Spleen (tissue), 7 donors: ENCODE measurements around the gene ELAVL3.

Experiments
- CTCF ChIP-seq, 11 experiments: fragments of 200-600 bp in 7 of 11; fragments of 450-650 bp in 4 of 11; sonication (generic) in 4 of 11; IDR thresholded peaks in 8 of 11; conservative IDR thresholded peaks in 3 of 11; 1 replicate in 7 of 11; 2 replicates in 4 of 11; pipeline versions ENCODE4 v1.4.0 to v1.8.0; 2016 to 2021; ENCODE audit warnings: antibody characterized with exemption in 11 of 11, inconsistent platforms in 4 of 11, mild to moderate bottlenecking in 1 of 11
- POLR2A ChIP-seq, 3 donors: fragments of 450-650 bp; IDR thresholded peaks; one replicate each; pipeline ENCODE4 v1.5.1; 2017; ENCODE audit warnings: antibody characterized with exemption in 3 of 3, mild to moderate bottlenecking in 1 of 3
- POLR2AphosphoS5 ChIP-seq, 3 donors: sonication (generic); formaldehyde crosslinking; IDR thresholded peaks; one replicate each; pipeline ENCODE4 v1.5.1; 2017; ENCODE audit warnings: antibody characterized with exemption in 3 of 3
- donor health status: DM: no; HTN: no; CAD: no; lungs with moderate emphysema.
- donor health status: DM: no; HTN: no; CAD: no.
- donor health status: DM: no; HTN: no; CAD: no.

DNA sequence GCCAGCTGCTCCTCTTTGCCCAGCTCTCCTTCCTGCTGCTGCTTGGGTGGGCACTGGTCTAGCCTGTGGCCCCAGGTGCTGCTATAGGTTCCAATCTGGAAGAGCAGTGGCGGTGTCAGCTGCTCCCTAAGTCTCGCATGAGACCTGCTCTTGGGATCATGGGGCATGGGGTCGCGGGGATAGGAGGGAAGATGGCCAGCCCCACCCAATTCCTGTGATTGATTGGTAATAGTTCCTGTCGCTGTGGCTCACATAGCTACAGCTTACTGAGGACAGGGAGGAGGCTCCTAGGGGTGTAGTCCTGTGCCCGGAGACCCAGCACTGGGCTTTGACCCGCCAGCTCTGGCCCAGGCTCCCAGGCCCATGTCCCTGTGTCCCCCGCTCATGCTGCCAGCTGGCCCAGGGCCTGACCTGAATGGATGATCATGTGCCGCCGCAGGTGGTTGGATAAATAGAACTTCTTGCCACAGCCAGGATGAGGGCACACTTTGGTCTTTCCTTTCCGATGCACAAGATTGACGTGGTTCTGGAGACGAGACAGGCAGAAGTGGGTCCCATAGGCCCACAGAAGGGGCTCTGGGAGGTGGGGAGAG, 4.5 kb upstream of the ELAVL3 start:
- no peak for TF ChIP-seq CTCF (IDR thresholded peaks at IDR 0.05 in 8 of 11, conservative IDR thresholded peaks at IDR 0.05 in 3 of 11)
- TF ChIP-seq POLR2A (IDR thresholded peaks at IDR 0.05): no peak
- no peak for TF ChIP-seq POLR2AphosphoS5 (IDR thresholded peaks at IDR 0.05)
